ENCODE measurements around the gene NF2. TPM values are rescaled to one million over a fixed set of nuclear protein-coding genes. Genes with fewer than 3 reads are reported as not detected.

Gene NF2
- total RNA-seq, 1 donor from 2014 or later: 48.4 TPM

DNA sequence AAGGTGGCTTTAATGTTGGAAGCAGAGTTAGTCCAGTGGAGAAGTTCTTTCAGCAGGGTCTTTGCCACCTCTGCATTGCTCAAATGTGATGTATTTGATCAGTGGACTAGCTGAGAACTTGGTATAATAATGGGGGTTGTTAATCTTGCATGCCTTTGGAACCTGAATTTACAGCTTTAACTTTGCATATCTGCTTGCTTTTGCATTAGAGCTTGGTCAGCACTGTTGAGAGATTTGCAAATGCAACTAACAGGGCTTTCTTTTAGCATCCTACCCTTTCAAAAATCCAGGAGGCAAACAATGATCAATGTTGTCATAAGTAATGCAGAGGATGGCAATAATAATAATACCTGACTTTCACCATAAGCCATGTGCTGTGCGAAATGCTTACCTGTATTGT, 48.2 kb downstream of the NF2 start:
- Mint-ChIP-seq H3K4me3 (no peak overlapping the region), H3K9me3 (no peaks in the 10 kb centered on the region), H3K27me3 (ENCODE audit: low read depth) (no peaks in the 10 kb centered on the region), H3K27ac (ENCODE audit: unreplicated experiment) (no peak overlapping the region), H3K4me1 (no peaks in the 10 kb centered on the region), H3K36me3 (ENCODE audit: low read depth) (peaks cover 6% of the 10 kb centered on the region)
- TF ChIP-seq, protein P1, sequence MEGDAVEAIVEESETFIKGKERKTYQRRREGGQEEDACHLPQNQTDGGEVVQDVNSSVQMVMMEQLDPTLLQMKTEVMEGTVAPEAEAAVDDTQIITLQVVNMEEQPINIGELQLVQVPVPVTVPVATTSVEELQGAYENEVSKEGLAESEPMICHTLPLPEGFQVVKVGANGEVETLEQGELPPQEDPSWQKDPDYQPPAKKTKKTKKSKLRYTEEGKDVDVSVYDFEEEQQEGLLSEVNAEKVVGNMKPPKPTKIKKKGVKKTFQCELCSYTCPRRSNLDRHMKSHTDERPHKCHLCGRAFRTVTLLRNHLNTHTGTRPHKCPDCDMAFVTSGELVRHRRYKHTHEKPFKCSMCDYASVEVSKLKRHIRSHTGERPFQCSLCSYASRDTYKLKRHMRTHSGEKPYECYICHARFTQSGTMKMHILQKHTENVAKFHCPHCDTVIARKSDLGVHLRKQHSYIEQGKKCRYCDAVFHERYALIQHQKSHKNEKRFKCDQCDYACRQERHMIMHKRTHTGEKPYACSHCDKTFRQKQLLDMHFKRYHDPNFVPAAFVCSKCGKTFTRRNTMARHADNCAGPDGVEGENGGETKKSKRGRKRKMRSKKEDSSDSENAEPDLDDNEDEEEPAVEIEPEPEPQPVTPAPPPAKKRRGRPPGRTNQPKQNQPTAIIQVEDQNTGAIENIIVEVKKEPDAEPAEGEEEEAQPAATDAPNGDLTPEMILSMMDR (conservative IDR thresholded peaks at IDR 0.05): no peak
- no peak for DNase-seq (ENCODE audit: low read depth, low spot score)

- Mint-ChIP-seq H3K4me1 (no peaks in the 10 kb centered on the region), H3K27me3 (ENCODE audit: low read depth) (no peaks in the 10 kb centered on the region), H3K9me3 (no peaks in the 10 kb centered on the region), H3K27ac (ENCODE audit: unreplicated experiment) (no peak overlapping the region), H3K36me3 (ENCODE audit: low read depth) (peaks cover 2% of the 10 kb centered on the region), H3K4me3 (no peak overlapping the region)
- TF ChIP-seq, protein P1 (conservative IDR thresholded peaks at IDR 0.05): no peak
- DNase-seq (ENCODE audit: low read depth, low spot score): no peak
Observed at GRCh38 chr22:29654420-29654819, 51.0 kb downstream of the NF2 start.

- H3K27ac Mint-ChIP-seq (ENCODE audit: unreplicated experiment): no peak overlapping the region
Observed at GRCh38 chr22:29654882-29655281, 51.4 kb downstream of the NF2 start.

GRCh38 chr22:29658176-29658575, 54.7 kb downstream of the NF2 start:
- H3K4me3 Mint-ChIP-seq: no peak overlapping the region
- H3K4me1 Mint-ChIP-seq: no peaks in the 10 kb centered on the region
- H3K27ac Mint-ChIP-seq (ENCODE audit: unreplicated experiment): no peak overlapping the region
- peaks cover 2% of the 10 kb centered on the region for H3K36me3 Mint-ChIP-seq (ENCODE audit: low read depth)
- no peak for DNase-seq (ENCODE audit: low read depth, low spot score)
- no peaks in the 10 kb centered on the region for H3K27me3 Mint-ChIP-seq (ENCODE audit: low read depth)
- H3K9me3 Mint-ChIP-seq: no peaks in the 10 kb centered on the region
- TF ChIP-seq, protein P1 (conservative IDR thresholded peaks at IDR 0.05): no peak

More at GRCh38 chr22:29654882-29655281, 51.4 kb downstream of the NF2 start:
- Mint-ChIP-seq H3K27me3 (ENCODE audit: low read depth) (no peaks in the 10 kb centered on the region), H3K4me1 (no peaks in the 10 kb centered on the region), H3K9me3 (no peaks in the 10 kb centered on the region), H3K36me3 (ENCODE audit: low read depth) (peaks cover 2% of the 10 kb centered on the region), H3K4me3 (no peak overlapping the region)
- TF ChIP-seq, protein P1 (conservative IDR thresholded peaks at IDR 0.05): no peak
- no peak for DNase-seq (ENCODE audit: low read depth, low spot score)

DNA sequence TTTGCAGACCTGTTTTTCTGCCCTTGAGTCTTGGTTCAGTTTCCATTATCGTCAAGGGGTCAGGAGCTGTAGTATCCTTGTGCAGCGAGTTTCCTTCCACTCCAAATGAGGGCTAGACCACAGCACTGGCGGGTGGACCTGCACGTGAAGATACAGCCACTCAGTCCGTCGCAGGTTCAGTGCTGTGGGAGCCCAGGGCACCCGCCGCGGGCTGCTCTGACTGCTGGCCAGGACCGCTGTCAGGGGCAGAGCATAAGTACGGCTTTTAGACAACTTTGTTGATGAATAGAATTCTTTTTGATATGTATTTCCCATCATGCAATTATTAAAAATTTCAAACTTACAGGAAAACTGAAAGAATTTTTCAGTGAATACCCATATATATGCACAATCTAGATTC, 56.6 kb downstream of the NF2 start:
- H3K27me3 Mint-ChIP-seq (ENCODE audit: low read depth): no peaks in the 10 kb centered on the region
- TF ChIP-seq, protein P1 (conservative IDR thresholded peaks at IDR 0.05): no peak
- H3K4me3 Mint-ChIP-seq: no peak overlapping the region
- no peak overlapping the region for H3K27ac Mint-ChIP-seq (ENCODE audit: unreplicated experiment)
- no peaks in the 10 kb centered on the region for H3K9me3 Mint-ChIP-seq
- no peak for DNase-seq (ENCODE audit: low read depth, low spot score)
- no peaks in the 10 kb centered on the region for H3K4me1 Mint-ChIP-seq
- peaks cover 6% of the 10 kb centered on the region for H3K36me3 Mint-ChIP-seq (ENCODE audit: low read depth)

GRCh38 chr22:29661336-29661735, 57.9 kb downstream of the NF2 start:
- TF ChIP-seq, protein P1 (conservative IDR thresholded peaks at IDR 0.05): no peak
- no peak for DNase-seq (ENCODE audit: low read depth, low spot score)
- Mint-ChIP-seq H3K9me3 (no peaks in the 10 kb centered on the region), H3K27me3 (ENCODE audit: low read depth) (no peaks in the 10 kb centered on the region), H3K4me3 (no peak overlapping the region), H3K36me3 (ENCODE audit: low read depth) (peaks cover 6% of the 10 kb centered on the region), H3K27ac (ENCODE audit: unreplicated experiment) (no peak overlapping the region), H3K4me1 (no peaks in the 10 kb centered on the region)

Data from neural crest cell (in vitro differentiated cells).